Pancreas (tissue), 10 donors: ENCODE data around the gene DENND1A. TPM values are rescaled to one million over a fixed set of nuclear protein-coding genes. Genes with fewer than 3 reads are reported as not detected.

Experiments
- ATAC-seq, 4 donors: fragments of 200-7000 bp; cut with Tn5 transposase; one replicate each; pipeline versions ENCODE4 v1.8.0 to v1.9.1; 2020; ENCODE audit warnings: mild to moderate bottlenecking in 4 of 4, moderate library complexity in 4 of 4
- DNase-seq, 6 donors: peaks; one replicate each; pipeline ENCODE4 v3.0.0-alpha.2; 2020
- FAIRE-seq: peaks from 2 replicates; lab custom pipeline; 2012; peaks lifted over from hg19 to GRCh38; lab: Jason Lieb, UNC
- H3K27ac ChIP-seq, 4 donors: fragments of 200-600 bp; sonication (generic); 1 replicate in 3 of 4; 2 replicates in 1 of 4; pipeline versions ENCODE4 v1.5.0 to v1.8.0; 2020
- H3K27me3 ChIP-seq, 4 donors: fragments of 200-600 bp; one replicate each; pipeline ENCODE4 v1.8.0; 2021
- H3K36me3 ChIP-seq, 3 donors: fragments of 200-600 bp; sonication (generic) in 1 of 3; one replicate each; pipeline versions ENCODE4 v1.5.0 to v1.8.0; 2020 to 2021
- H3K4me1 ChIP-seq, 3 donors: fragments of 200-600 bp; one replicate each; pipeline ENCODE4 v1.8.0; 2021
- H3K4me3 ChIP-seq, 4 donors: fragments of 200-600 bp; sonication (generic) in 2 of 4; one replicate each; pipeline versions ENCODE4 v1.5.0 to v1.8.0; 2020 to 2021
- H3K9me3 ChIP-seq, 4 donors: fragments of 200-600 bp; one replicate each; pipeline ENCODE4 v1.8.0; 2021
- CTCF ChIP-seq, 4 donors: fragments of 200-600 bp; sonication (generic) in 3 of 4; IDR thresholded peaks; one replicate each; pipeline versions ENCODE4 v1.5.0 to v1.8.0; 2021; ENCODE audit warnings: antibody characterized with exemption in 4 of 4
- WGBS, 2 donors: extraction: QIAGEN DNeasy Blood & Tissue Kit; methylation state at CpG; one replicate each; pipeline ENCODE4 v1.1.7; 2013; 5-methylcytosine and 5-hydroxymethylcytosine counted together
- intact Hi-C, 3 donors: fragments of 100-400 bp; cut with DNase I; formaldehyde crosslinking; loops; one replicate each; pipeline versions ENCODE4 v1.11.1 to v1.14.2; 2022
- polyA plus RNA-seq, 2 donors: library from polyadenylated mRNA; stranded (reverse); fragments of 200-250 nt; gene quantifications; one replicate each; pipeline ENCODE4 v1.2.3, GENCODE V29; 2013
- total RNA-seq, 6 donors: library from RNA; stranded (reverse); fragmentation: NEBNext Ultra II Directional in 4 of 6; extraction: Animal tissue kit (Norgen Biotek cat#: 25700) in 4 of 6; gene quantifications; one replicate each; pipeline versions ENCODE4 v1.2.1 to v1.2.4, GENCODE V29; 2021 to 2023
- donor health status: healthy with polysubstance abuse.
- donor health status: DM: no; HTN: no; CAD: no; lungs with moderate emphysema.
- donor health status: DM: no; HTN: no; CAD: no.
- donor health status: control.
- donor health status: control.
- donor health status: Bipolar disorder and iron deficiency.
- donor health status: DM: yes; HTN: yes; CAD: no.
- donor health status: DM: no; HTN: no; CAD: no.
- donor health status: DM: no; HTN: no; CAD: no.
- donor health status: DM: yes; HTN: yes; CAD: no.

DENND1A gene
- total and polyA plus RNA-seq, 8 donors = 4.5 to 8.3 (median 5.6) TPM

- H3K4me1 ChIP-seq = no peaks in the 10 kb centered on the region
- H3K27ac ChIP-seq = no peak overlapping the region
- no peak for ATAC-seq
- no peak for DNase-seq
- no peaks in the 10 kb centered on the region for H3K9me3 ChIP-seq
- H3K36me3 ChIP-seq = no peaks in the 10 kb centered on the region
- intact Hi-C loops = no loop called here
- no peak for TF ChIP-seq CTCF (IDR thresholded peaks at IDR 0.05)
- 96 to 98% methylated on average over 6 of the region's 6 CpGs for WGBS, 2 donors
- H3K4me3 ChIP-seq = no peak overlapping the region
- FAIRE-seq = no peak
- H3K27me3 ChIP-seq = no peaks in the 10 kb centered on the region
These were observed 439.2 kb downstream of the DENND1A start for GRCh38 chr9:123490688-123491087.

GRCh38 chr9:123488722-123489321 is 441.1 kb downstream of the DENND1A start:
- Histone ChIP-seq H3K27ac (no peak overlapping the region), H3K36me3 (no peaks in the 10 kb centered on the region), H3K4me3 (no peak overlapping the region), H3K9me3 (no peaks in the 10 kb centered on the region), H3K4me1 (no peaks in the 10 kb centered on the region), H3K27me3 (no peaks in the 10 kb centered on the region)
- no peak for FAIRE-seq
- intact Hi-C loops = no loop called here
- 85 to 86% methylated on average over 16 of the region's 16 CpGs for WGBS, 2 donors
- no peak for DNase-seq
- TF ChIP-seq CTCF (IDR thresholded peaks at IDR 0.05) = no peak
- ATAC-seq = no peak

- DNase-seq (no peak), ATAC-seq (no peak), FAIRE-seq (no peak)
- intact Hi-C loops = no loop called here
- Histone ChIP-seq H3K4me3 (no peak overlapping the region), H3K27me3 (no peaks in the 10 kb centered on the region), H3K4me1 (no peaks in the 10 kb centered on the region), H3K9me3 (no peaks in the 10 kb centered on the region), H3K36me3 (no peaks in the 10 kb centered on the region), H3K27ac (no peak overlapping the region)
- 98% methylated on average over 5 of the region's 5 CpGs for WGBS, 2 donors
- no peak for TF ChIP-seq CTCF (IDR thresholded peaks at IDR 0.05)
These were observed 441.9 kb downstream of the DENND1A start for GRCh38 chr9:123487944-123488548.

GRCh38 chr9:123486431-123486830 is 443.5 kb downstream of the DENND1A start:
- Histone ChIP-seq H3K27ac (no peak overlapping the region), H3K36me3 (no peaks in the 10 kb centered on the region), H3K4me3 (no peak overlapping the region), H3K27me3 (no peaks in the 10 kb centered on the region), H3K4me1 (no peaks in the 10 kb centered on the region), H3K9me3 (no peaks in the 10 kb centered on the region)
- ATAC-seq (no peak), DNase-seq (no peak), FAIRE-seq (no peak)
- intact Hi-C loops = no loop called here
- no peak for TF ChIP-seq CTCF (IDR thresholded peaks at IDR 0.05)
- WGBS, 2 donors = 91 to 100% methylated on average over 1 of the region's 1 CpG

GRCh38 chr9:123485216-123485615 is 444.7 kb downstream of the DENND1A start:
- peak; percentile 20 to 52 (median 33) for ATAC-seq
- DNase-seq = no peak
- Histone ChIP-seq H3K36me3 (no peaks in the 10 kb centered on the region), H3K27ac (no peak overlapping the region), H3K4me1 (no peaks in the 10 kb centered on the region), H3K4me3 (no peak overlapping the region), H3K27me3 (no peaks in the 10 kb centered on the region), H3K9me3 (no peaks in the 10 kb centered on the region)
- intact Hi-C loops = no loop called here
- no peak for TF ChIP-seq CTCF (IDR thresholded peaks at IDR 0.05)
- FAIRE-seq = no peak
- WGBS, 2 donors = 36 to 55% methylated on average over 5 of the region's 5 CpGs
